ENCODE measurements around the gene PPP6R3.
"Not testable (repeated sequence)": the region's sequence is repeated elsewhere in the genome, so short reads cannot be mapped to it uniquely, and the experiment has no call there.

Gene PPP6R3

GRCh38 chr11:68457216-68457897 lies 3.2 kb upstream of the PPP6R3 start:
- DNase-seq (ENCODE audit: low read depth in 2 of 3, low spot score in 2 of 3) = no peak

- DNase-seq (ENCODE audit: low read depth in 2 of 3, low spot score in 2 of 3) = no peak
These were observed 2.7 kb upstream of the PPP6R3 start for GRCh38 chr11:68457898-68458249.

- not testable (repeated sequence) for DNase-seq (ENCODE audit: low read depth in 2 of 3, low spot score in 2 of 3)
These were observed 2.2 kb upstream of the PPP6R3 start for GRCh38 chr11:68458340-68458739.

GRCh38 chr11:68459886-68460740 lies 439 bp upstream of the PPP6R3 start:
- DNase-seq (ENCODE audit: low read depth in 2 of 3, low spot score in 2 of 3) = peak; percentile 95 to 99 (median 98)

GRCh38 chr11:68461575-68461917 lies 994 bp downstream of the PPP6R3 start:
- DNase-seq (ENCODE audit: low read depth in 2 of 3, low spot score in 2 of 3) = no peak

GRCh38 chr11:68463714-68464113 lies 3.2 kb downstream of the PPP6R3 start:
- DNase-seq (ENCODE audit: low read depth in 2 of 3, low spot score in 2 of 3) = no peak

- DNase-seq (ENCODE audit: low read depth in 2 of 3, low spot score in 2 of 3) = no peak
These were observed 6.8 kb downstream of the PPP6R3 start for GRCh38 chr11:68467201-68467834.

GRCh38 chr11:68468217-68468828 lies 7.8 kb downstream of the PPP6R3 start:
- no peak for DNase-seq (ENCODE audit: low read depth in 2 of 3, low spot score in 2 of 3)

GRCh38 chr11:68469122-68469521 lies 8.6 kb downstream of the PPP6R3 start:
- DNase-seq (ENCODE audit: low read depth in 2 of 3, low spot score in 2 of 3) = no peak

- DNase-seq (ENCODE audit: low read depth in 2 of 3, low spot score in 2 of 3) = no peak
These were observed 9.1 kb downstream of the PPP6R3 start for GRCh38 chr11:68469642-68470041.

GRCh38 chr11:68470304-68470811 lies 9.8 kb downstream of the PPP6R3 start:
- no peak for DNase-seq (ENCODE audit: low read depth in 2 of 3, low spot score in 2 of 3)

- peak in 2 of 3 experiments; percentile 34 to 42 for DNase-seq (ENCODE audit: low read depth in 2 of 3, low spot score in 2 of 3)
These were observed 11.1 kb downstream of the PPP6R3 start for GRCh38 chr11:68471360-68472340.

- DNase-seq (ENCODE audit: low read depth in 2 of 3, low spot score in 2 of 3) = no peak
These were observed 12.2 kb downstream of the PPP6R3 start for GRCh38 chr11:68472778-68473177.

- no peak for DNase-seq (ENCODE audit: low read depth in 2 of 3, low spot score in 2 of 3)
These were observed 13.1 kb downstream of the PPP6R3 start for GRCh38 chr11:68473693-68474092.

- not testable (repeated sequence) for DNase-seq (ENCODE audit: low read depth in 2 of 3, low spot score in 2 of 3)
These were observed 15.1 kb downstream of the PPP6R3 start for GRCh38 chr11:68475626-68476025.

GRCh38 chr11:68479390-68479789 lies 18.8 kb downstream of the PPP6R3 start:
- DNase-seq (ENCODE audit: low read depth in 2 of 3, low spot score in 2 of 3) = no peak

- no peak for DNase-seq (ENCODE audit: low read depth in 2 of 3, low spot score in 2 of 3)
These were observed 19.6 kb downstream of the PPP6R3 start for GRCh38 chr11:68480193-68480592.

- DNase-seq (ENCODE audit: low read depth in 2 of 3, low spot score in 2 of 3) = no peak
These were observed 20.4 kb downstream of the PPP6R3 start for GRCh38 chr11:68480852-68481510.

- DNase-seq (ENCODE audit: low read depth in 2 of 3, low spot score in 2 of 3) = no peak
These were observed 21.2 kb downstream of the PPP6R3 start for GRCh38 chr11:68481579-68482240.

Data from activated CD8-positive, alpha-beta memory T cell treated with anti-CD3 and anti-CD28 coated beads for 48 hours (primary cell).